CD4-positive, alpha-beta T cell treated with Interleukin-6 at 100 ng/mL for 8 hours (primary cell): ENCODE results near the gene LPIN3.
"Not testable (repeated sequence)": the region's sequence is repeated elsewhere in the genome, so short reads cannot be mapped to it uniquely, and the experiment has no call there.

ENCODE experiments used
- DNase-seq: peaks from one replicate; pipeline ENCODE4 v3.0.0-alpha.2; 2020; ENCODE audit warnings: mixed read lengths, low spot score

LPIN3 gene, protein sequence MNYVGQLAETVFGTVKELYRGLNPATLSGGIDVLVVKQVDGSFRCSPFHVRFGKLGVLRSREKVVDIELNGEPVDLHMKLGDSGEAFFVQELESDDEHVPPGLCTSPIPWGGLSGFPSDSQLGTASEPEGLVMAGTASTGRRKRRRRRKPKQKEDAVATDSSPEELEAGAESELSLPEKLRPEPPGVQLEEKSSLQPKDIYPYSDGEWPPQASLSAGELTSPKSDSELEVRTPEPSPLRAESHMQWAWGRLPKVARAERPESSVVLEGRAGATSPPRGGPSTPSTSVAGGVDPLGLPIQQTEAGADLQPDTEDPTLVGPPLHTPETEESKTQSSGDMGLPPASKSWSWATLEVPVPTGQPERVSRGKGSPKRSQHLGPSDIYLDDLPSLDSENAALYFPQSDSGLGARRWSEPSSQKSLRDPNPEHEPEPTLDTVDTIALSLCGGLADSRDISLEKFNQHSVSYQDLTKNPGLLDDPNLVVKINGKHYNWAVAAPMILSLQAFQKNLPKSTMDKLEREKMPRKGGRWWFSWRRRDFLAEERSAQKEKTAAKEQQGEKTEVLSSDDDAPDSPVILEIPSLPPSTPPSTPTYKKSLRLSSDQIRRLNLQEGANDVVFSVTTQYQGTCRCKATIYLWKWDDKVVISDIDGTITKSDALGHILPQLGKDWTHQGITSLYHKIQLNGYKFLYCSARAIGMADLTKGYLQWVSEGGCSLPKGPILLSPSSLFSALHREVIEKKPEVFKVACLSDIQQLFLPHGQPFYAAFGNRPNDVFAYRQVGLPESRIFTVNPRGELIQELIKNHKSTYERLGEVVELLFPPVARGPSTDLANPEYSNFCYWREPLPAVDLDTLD

DNA sequence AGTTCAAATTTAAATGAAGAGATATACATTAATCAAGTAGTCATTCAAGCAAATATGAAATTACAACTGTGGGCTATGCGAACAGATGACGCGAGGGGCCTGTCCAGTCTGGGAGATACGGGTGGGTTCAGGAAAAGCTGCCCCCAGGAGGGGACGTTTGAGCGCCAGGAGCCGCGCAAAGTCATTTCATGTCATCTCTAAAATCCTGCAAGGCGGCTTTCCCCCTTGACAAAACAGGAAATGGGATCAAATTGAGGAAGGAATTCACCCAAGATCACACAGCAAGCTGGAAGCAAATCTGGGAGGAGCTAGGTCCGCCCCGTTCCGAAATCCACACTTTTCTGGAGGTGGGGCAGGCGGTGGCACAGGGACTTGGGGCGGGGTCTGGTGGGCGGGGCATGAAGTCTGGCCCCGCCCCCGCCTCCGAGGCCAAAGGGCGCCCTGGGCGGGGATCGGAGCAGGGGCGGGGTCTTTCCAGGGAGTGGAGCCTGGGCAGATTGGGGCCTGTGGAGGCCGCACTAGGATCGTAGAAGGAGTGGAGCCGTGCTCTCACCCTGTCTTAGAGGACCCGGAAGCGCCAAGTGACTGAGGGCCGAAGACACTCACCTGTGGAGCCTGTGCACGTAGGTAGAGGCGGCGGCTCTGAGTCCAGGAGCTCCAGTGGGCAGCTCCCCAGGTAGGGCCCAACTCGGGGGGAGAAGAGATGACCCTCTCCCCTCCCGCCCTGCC lies at the start of gene LPIN3:
Gene LPIN3 (plus strand): TSS at position 495 of the 729 bp plus-strand sequence. CDS start 4,983 bp downstream, outside the sequence.
- peak; percentile 48 for DNase-seq

DNA sequence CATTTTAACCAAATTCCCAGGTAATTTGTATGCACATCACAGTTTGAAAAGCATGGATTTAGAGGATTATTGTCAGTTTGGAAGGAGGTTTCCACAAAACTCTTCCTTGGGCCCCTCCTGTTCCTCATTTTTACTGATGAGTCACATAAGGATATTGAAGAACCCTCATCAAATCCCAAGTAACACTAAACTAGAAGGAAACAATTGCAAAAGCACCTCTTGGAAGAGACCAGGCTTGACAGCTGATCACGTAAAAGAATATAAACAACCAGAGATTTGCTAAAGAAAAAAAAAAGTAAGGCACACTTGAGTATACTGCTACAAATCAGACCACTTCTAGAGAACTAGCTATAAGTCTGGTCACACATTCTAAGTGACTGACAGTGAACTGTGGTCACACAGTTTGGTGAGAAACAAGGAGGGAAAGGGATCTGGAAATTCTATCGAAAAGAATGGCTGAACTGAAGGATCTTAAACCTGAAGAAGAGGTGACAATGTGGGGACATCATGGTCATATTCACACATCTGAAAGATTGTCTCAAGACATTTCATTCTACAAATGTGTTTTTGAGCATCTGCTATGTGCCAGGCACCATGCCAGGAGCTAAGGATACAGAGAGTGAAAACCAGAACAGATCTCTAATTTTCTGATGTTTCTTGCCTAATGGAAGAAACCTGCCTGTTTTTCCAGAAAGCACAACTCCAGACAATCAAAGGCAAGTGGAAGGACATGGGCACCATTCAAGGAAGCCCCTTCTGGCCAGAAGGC lies 47.2 kb upstream of the LPIN3 start:
- no peak for DNase-seq

DNA sequence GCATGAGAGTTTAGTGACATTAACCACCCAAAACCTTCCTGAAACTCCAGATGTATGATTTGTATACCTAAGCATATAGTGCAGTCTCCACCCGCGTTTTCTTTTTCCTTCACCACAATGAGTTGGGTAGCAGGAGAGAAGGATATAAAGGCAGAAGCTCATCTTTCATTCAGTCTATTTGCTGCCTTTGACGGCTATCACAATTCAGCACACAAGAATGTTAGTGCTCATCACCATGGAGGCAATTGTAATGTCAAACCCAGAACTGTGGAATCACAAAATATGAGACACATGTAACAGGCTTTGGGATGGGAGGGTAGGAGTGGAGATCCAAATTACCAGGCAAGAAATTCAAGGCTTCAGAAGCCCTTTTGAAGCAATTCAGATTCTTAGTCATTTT lies 40.7 kb upstream of the LPIN3 start:
- no peak for DNase-seq

DNA sequence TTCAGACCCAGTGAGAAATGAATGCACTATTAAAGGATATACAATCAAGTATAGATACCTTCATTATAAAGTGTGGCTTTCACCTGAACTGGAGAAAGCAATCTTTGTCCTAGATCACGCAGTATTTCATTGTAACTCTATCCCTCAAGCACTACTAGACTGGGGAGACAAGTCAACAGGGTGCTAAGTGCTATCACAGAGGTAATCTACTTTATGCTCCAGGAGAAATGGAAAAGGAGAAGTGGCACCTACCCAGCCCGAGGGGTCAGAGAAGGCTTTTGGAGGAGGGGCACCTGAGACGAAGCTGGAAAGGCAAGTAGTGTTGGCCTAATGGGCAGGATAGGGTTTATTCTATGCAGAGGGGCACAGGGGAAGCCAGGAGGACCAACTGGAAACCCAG lies 40.2 kb upstream of the LPIN3 start:
- DNase-seq, result no peak

DNA sequence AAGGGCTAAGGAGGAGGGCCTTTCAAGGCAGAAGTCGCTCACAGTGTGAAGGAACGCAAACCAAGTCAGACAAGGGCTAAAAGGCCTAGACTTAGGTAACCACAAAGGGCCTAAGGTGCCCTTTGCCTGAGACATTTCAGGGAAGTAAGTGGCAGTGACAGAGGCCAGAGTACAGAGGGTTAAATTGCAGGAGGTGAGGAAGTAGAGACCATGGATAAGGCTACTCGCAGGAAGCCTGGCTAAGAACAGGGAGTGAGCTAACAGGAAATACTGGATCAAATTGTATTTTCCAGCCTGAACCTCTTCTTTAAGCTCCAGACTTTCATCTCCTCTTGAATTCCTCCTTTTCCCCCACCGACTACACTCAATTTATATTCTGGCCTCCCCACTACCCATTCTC lies 39.7 kb upstream of the LPIN3 start:
- no peak for DNase-seq

DNA sequence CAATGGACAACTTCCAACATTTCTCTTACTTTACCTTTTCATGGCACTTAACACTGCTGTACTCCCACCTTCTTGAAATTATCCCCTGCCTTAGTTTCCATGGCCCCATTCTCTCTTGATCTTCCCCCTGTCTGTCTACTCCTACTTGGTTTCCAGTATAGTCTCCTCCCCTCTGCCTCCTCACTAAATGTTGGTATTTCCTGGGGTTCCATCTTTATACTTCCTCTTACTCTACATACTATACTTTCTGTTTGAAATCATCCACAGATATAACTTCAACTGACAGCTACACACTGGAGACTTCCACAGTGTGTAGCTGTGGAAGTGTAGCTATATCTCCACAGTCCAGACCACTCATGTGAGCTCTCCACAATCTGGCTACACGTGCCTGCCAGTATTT lies 36.6 kb upstream of the LPIN3 start:
- DNase-seq, result no peak

DNA sequence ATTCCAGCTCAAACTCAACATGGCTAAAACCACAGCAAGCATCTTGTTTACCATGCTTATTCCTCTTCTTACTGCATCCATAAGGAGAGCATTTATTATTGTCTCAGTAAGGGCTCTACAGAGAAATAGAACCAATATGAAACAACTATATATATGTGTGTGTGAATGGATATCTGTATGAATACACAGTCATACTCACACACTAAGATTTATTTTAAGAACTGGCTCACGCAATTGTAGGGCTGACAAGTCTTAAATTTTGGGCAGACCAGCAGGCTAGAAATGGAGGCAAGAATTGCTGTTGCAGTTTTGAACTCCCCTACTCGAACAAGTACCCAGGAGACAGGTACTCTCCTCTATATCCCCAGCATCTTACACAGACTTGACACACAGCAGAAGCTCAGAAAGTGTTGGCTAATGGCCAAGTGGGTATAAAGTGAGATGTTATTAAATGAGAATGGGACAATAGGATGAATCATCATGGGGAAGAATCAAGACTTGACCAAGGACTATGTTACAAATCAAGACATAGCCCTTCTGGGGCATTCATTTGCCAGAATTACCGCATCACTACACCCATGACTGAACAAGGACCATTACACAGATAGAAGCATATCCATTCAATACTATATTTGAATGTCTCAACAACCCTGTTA lies 36.1 kb upstream of the LPIN3 start:
- no peak for DNase-seq

DNA sequence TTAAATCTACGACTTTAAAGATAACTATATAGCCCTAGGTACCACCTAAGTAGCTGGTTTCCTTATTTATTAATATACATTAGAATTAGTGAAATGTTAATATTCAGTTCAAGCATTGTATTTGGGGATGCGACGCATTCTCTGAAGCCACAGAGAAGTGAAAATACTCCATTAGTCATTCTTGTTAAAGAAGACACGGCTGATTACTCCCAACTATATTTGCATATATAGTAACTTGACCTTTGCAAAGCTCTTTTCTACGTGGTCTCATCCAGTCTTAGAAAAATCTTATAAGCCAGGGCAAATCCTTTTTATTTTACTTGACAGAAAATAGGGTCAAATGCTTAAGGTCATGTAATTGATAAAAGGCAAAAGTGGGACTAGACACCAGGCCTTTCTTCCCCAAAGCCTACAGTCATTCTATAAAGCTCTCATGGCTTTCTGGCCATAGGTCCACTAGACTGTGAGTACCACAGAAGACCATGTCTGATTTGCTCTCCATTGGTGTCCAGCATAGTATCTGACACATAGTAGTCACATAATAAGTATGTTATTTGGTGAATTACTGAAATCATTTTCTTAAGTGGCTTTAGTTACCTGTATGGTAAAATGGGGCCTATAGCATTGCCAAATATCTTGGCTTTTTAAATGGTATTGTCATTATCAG lies 34.4 kb upstream of the LPIN3 start:
- DNase-seq, result no peak

DNA sequence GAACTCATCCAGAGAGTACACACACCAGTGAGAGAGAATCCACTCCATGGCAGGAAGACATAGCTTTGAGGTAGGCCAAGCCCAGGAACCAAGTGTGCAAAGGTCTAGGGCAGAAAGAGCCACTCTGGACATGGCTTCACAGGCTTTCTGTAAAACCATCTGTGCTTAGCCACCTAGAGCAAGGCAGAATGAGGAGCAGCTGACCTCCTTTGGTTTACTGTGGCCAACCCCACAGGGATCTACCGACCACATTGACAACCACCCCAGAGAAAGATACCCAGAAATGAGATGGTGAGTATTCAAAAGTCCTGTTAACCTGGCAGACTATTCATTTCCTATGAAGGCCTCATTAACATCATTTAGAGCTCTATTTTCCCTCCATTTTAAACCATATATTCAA lies 33.6 kb upstream of the LPIN3 start:
- DNase-seq, result no peak

DNA sequence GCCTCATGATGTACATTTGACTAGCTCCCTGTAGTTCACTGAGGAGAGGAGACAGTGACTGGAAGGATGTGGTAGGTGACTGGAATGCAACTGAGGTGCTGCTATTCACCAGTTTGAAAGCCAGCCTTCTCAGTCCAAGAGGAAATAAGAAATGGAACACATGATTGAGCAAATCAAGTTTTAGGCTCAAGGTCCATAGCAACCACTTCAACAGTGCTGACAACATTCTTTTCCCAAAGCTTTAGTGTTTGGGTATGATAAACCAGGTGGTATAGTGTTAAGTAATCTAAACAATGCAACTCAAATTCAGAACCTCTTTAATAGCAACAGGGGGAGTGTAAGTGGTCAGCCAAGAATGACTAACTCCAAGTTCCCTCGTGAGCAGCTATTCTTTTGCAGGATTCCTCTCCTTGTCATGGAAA lies 32.3 kb upstream of the LPIN3 start:
- DNase-seq, result no peak

DNA sequence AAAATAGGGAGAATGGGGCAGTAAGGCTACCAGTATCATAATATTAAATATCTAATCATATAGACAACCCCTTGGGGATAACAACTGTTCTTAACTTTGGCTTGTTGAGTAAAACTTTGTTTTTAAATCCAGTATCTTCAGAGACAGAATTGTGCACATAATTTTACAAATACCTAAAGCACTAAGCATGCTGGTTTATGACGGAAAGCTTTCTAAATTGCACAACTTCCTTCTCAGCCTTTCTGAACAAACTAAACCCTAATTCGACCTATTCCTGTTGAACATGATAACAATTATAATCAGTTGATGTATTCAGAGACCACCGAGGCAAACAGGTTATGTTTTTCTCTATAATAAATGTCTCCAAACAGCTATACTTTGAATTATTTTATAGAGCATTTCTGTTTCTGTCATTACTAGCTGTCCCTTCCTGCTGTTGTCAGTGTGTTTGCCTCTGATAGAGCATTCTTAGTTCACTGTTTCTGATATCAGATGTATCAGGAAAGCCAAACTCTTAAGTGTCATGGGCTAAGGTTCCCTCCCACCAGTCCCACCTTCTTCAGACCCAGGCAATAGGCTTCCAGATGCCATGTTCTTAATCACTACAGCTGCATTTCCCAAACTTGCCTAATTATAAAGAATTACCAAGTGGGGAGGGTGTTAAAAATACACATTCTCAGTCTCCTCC lies 31.8 kb upstream of the LPIN3 start:
- no peak for DNase-seq

DNA sequence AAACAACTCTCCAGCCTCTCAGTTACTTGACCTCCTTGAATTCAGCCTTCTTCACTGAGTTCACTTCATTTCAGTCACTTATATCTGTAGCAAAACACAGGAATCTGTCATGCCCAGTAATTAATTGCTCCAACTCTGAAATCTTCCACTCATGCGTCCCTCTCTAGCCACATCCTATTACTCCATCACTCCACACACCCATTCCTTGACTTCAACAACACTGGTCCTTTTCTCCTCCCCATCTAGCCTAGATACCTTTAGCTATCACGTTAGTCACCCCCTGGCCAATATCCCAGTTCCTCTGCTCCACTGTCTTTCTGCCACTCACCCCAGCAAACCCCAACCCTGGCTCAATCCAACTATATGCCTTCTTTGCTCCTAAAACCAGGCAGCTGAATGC lies 30.8 kb upstream of the LPIN3 start:
- DNase-seq, result no peak

DNA sequence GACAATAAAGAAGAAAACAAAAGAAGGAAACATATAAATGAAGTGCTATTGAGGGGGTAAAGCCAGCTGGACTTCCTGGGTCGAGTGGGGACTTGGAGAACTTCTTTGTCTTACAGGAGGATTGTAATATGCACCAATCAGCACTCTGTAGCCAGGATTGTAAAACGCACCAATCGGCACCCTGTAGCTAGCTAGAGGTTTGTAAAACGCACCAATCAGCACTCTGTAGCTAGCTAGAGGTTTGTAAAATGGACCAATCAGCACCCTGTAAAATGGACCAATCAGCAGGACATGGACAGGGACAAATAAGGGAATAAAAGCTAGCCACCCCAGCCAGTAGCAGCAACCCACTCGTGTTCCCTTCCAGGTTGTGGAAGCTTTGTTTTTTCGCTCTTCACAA lies 28.6 kb upstream of the LPIN3 start:
- DNase-seq, result not testable (repeated sequence)

DNA sequence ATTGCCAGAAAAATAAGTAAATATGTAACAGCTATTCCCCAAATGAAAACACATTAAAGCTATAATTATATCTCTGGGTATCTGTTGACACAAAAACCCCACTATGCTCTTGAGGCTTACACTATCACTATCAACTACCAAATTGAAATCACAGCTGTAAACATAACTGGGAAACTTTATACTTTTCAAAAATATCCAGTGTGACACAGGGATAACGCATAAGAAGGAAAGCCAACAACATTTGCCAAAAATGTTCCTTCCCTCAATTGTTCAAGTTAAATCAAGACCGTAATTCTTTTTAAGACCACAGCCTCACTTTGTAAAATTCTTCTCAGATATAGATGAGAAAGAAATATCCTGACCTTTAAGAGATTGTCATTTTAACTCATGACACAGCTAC lies 26.2 kb upstream of the LPIN3 start:
- no peak for DNase-seq

DNA sequence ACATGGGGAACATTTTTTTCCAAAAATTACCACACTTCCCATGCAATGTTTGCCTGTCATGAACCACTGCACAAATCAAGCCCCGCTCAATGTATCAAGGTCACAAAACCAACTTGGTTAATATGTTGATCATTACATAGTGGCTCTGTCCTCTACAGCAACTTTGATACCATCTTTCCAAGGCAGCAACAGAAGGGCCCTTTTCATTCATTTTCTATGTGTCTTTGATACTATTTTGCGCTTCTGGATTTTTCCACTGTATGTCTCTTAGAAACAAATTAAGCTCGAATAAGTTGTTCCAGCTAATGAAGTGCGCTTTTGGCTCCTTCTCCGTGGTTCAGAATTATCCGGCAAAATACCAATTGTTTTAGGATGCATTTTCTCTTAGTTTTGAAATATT lies 24.6 kb upstream of the LPIN3 start:
- no peak for DNase-seq

DNA sequence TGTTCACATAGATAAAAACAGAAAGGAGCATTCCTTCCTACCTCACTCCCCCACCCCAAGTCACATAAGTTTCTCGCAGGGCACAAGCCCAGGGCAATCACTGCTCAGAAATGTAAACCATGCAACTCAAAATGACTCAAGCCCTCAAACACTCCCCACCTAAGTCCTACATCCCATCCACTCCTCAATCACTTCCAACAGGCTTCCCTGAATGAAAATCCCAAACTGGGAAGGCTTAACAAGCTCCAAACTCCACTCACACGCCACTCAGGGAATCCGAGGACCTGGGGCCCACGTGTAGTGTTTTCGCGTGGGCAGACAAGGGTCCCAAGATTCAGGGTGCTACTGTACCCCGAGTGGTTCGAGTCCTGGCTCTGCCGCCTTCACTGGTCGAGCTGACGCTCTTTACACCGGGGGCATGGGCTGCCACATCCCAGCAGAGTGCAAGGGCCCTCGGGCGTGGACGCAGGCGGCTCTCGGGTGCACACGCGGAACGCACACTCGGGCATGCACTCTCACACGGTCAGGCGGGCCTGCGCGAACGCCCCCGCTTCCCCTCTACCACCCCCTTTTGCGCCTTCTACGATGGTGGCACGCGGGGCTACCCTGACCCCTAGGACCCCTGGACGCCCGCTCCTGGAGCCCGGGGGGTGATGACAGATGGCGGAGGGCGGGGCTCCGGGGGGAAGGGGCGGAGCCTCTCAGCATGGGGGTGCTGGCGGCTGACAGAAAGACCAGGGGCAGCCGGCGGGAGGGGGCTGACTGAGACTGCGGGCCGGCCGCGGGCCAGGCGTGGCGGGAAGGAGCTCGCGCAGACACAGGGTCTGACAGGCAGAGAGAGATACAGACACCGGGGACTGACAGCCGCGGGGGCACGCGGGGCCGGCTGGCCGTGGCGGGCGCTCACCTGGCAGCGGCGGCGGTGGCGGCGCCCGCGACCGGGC lies 23.7 kb upstream of the LPIN3 start:
- peak; percentile 68 for DNase-seq

DNA sequence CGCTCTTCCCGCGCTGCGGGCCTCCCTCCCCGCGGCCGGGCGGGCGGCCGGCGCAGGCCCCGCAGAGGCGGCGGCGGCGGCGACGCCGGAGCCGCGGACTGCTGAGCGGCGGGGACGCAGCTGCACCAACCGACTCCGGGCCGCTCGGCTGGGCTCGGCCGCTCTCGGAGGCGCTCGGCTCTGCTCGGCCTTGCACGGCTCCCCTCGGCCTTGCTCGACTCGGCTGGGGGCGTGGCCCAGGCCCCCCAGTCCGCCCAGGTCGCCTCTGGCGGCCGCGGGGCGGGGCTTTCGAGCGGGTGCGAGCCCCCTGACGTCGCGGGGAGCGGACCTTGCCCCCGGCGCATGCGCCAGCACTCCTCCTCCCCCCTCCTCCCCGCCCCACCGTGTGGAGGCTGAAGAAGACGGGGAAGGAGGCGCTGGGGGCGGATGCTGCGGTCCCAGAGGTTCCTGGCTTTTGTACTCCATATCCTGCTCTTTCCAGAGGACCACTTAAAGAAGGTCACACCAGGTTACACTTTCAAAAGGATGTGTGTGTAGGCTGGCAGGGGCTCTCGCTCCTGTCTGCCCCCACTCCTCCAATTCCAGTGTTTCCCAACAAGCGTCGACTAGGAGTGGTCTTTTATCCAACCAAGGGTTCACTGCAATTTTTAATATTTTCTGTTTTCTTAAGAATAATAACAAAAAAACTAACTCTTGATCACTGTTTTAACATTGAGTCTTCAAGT lies 22.9 kb upstream of the LPIN3 start, which contains the start of gene ZHX3:
Gene ZHX3 (minus strand): TSS at position 186 of the 725 bp plus-strand sequence. CDS start 112,815 bp downstream, outside the sequence.
- DNase-seq, result peak; percentile 98

DNA sequence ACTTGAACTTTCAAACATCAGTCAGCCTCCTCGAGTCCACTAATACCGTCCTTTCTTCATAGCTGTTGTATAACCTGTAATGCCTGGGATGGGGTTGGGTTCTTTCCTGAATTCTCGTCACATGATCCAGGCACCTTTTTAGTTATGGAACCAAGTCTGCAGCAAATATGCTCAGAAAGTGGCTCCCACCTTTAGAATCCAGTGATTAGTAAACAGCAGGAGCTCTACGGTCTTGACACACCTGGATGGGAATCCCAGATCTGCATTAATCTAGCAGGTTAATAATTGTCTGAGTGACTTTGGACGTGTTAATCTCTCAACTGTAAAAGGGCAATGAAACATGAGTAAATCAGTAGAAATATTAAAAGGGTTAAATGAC lies 22.4 kb upstream of the LPIN3 start:
- DNase-seq, result no peak
